Activated CD8-positive, alpha-beta memory T cell treated with anti-CD3 and anti-CD28 coated beads for 48 hours (primary cell): Measurements from ENCODE around the gene MTHFR.

Experiments
- DNase-seq, 3 experiments: peaks; one replicate each; pipeline ENCODE4 v3.0.0-alpha.2; 2020; ENCODE audit warnings: low read depth in 2 of 3, low spot score in 2 of 3

Gene MTHFR

GRCh38 chr1:11736746-11737639, 68.8 kb downstream of the MTHFR start:
- DNase-seq, result no peak

GRCh38 chr1:11735854-11736745, 69.7 kb downstream of the MTHFR start, which contains the start of gene AGTRAP:
TSS of gene AGTRAP (plus strand) at chr1:11736136. CDS start at chr1:11736209, 73 bp downstream.
- DNase-seq, result peak; percentile 66 to 75 (median 72)
